Activated gamma-delta T cell treated with anti-CD3 and anti-CD28 coated beads, Interleukin-2, amount 50 U/mL, for 16 hours (primary cell): Measurements from ENCODE around the gene GALNT18.

Experiments used
- DNase-seq: peaks from one replicate; pipeline ENCODE4 v3.0.0-alpha.2; 2020; ENCODE audit warnings: low read depth

GALNT18 gene

DNA sequence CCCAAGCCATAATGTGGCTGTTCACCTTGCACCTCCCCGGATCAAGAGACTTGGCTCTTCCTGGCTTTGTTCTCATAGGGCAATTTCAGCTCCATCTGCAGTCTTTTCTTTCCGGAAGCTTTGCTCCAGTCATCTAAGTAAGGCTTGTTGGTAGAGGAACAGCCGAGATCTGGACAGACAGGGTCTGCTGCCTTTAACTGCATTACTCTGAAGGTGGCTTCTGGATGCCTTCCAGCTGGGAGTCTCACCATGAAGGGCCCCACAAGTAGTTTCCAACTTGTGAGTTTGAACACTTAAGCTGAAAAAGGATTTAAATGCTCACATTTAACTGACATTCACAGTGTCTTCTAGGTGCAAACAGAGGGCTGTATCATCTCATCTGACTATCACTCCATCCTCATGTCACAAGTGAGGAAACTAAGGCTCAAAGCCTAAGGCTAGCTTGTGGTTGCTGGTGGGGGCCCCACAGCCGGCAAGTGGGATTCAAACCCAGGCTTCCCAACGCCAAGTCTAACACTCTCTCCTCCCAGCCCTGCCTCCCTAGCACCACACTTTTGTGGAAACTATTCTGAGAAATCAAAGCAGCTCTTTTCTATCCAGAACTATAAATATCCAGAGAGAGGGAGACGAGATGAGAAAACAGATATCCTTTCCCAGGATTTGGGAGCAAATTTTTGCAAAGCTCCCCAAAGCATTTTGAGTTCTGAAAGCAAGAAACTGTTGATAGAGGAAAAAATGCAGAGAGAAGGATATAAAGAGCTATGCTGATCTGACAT, 58.4 kb downstream of the GALNT18 start:
- no peak for DNase-seq

DNA sequence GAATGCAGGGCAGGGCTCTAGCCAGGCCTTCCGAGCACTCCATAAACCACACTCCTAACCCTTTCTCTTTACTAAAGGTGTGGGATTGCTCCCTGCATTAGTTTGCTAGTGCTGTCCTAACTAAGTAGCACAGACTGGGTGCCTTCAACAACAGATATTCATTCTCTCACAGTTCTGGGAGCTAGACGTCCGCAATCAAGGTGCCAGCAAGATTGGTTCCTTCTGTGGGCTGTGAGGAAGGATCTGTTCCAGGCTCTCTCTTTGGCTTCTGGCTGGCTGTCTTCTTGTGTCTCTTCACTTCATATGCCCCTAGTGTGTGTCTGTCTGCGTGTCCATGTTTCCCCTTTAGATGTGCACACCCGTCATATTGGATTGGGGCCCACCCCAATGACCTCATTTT, 59.8 kb downstream of the GALNT18 start:
- no peak for DNase-seq

DNA sequence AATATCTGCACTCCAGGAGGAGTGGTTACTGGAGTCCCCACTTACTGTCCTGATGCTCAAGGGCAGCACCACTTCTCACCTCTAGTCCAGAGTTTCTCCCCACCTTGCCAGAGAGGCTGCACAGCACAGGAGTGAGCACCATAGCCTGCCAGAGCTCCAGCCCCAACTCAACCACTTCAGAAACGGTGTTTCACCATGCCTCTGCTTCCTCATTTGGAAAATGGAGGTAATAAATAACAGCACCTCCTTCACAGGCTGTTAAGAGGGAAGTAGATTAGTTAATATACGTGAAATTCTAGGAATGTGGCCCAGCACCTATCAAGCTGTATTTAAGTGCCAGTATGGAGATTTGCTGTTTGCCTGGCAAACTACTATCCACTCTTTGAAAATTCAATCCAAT, 63.0 kb downstream of the GALNT18 start:
- DNase-seq, result no peak

DNA sequence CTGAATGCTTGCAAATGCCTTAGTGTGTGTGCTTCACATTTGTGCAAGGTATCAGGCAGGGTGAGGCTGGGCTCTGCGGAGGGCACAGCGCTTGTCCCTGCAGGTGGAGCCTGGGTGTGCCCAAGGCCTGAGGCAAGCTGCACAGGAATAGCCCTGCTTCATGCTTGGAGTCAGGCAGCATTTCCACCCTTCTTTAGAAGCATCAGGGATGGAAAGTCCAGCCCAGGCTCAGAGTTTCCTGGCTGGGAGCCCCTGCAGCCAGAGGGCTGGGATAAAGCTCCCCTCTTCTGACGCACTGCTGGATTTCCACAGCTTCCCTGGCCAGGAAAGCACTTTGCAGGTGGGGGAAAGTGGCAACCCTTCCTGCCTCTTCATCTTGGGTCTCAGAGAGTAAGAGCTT, 63.4 kb downstream of the GALNT18 start:
- DNase-seq, result no peak

DNA sequence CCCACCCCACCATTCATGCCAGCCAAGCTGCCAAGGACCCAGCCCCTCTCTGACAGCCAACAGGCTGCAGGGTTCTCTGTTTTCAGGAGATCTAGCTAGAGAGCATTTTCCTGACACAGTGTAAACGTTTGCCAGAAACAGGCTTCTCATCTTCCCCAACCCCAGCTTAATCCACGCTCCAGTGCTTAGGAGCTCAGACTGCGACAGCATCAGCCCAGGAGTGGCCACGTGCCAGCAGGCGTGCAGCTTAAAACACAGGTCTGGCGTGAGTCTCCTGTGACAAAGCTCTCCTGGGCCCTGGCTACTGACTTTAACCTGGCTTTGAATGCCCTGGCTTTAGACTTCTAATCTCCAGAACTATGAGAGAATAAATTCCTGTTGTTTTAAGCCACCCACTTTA, 66.6 kb downstream of the GALNT18 start:
- no peak for DNase-seq

DNA sequence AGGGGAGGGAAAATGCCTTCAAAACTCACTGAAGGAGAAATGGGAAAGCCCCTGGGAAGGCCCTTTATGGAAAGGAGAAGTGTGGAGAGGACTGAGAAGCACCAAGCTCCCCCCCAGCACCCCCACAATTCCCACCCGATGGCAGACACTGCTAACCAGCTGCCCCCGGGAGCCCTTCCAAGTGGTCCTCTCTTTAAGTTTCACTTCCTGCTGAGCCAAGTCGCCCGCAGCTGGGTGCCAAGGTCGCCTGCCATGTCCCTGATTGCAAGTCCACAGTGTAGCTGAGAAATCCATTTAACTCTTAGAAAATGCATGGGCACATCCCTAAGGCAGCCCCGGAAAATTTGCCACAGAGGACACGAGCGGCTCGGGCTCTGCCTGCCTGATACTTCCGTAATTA, 68.2 kb downstream of the GALNT18 start:
- DNase-seq, result no peak

DNA sequence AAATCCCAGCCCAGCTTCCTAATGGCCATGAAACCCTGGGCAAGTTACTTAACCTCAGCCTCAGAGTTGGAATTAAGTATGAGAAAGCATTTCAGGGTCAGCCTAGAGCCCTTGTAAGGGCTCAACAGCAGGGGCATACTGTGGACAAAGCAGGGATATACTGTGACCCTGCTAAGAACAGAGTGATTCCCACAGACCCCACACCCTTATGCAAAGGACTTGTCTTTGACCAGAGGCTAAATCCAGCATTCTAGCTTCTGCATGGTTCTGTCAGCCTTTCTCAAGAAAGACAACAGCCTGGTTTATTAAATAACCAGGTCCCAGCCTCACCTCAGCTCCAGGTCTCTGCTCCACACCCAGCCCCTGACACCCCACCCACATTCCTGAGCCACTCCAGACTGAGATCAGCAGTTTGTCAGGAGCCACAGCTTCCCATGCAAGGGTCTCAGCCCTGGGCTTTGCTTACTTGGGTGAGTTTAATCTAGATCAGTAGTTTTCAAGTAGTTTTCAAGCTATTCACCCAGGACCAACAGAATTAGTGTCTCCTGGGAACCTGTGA, 69.2 kb downstream of the GALNT18 start:
- no peak for DNase-seq

DNA sequence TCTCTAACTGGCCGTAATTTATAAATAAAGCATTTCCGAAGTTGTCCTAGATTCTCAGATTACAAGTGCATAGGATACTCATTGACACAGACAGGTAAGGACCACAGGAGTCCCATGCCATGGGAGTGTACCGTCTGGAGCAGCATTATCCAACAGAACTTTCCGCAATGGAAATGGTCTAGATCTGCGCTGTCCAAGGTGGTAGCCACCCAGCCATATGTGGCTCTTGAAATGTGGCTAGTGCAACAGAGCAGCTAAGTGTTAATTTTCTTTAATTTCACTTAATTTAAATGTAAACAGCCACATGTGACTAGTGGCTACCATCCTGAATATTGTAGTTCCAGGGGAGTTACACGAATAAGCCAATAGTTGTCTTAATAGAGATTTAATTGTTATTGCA, 71.3 kb downstream of the GALNT18 start:
- DNase-seq, result no peak

DNA sequence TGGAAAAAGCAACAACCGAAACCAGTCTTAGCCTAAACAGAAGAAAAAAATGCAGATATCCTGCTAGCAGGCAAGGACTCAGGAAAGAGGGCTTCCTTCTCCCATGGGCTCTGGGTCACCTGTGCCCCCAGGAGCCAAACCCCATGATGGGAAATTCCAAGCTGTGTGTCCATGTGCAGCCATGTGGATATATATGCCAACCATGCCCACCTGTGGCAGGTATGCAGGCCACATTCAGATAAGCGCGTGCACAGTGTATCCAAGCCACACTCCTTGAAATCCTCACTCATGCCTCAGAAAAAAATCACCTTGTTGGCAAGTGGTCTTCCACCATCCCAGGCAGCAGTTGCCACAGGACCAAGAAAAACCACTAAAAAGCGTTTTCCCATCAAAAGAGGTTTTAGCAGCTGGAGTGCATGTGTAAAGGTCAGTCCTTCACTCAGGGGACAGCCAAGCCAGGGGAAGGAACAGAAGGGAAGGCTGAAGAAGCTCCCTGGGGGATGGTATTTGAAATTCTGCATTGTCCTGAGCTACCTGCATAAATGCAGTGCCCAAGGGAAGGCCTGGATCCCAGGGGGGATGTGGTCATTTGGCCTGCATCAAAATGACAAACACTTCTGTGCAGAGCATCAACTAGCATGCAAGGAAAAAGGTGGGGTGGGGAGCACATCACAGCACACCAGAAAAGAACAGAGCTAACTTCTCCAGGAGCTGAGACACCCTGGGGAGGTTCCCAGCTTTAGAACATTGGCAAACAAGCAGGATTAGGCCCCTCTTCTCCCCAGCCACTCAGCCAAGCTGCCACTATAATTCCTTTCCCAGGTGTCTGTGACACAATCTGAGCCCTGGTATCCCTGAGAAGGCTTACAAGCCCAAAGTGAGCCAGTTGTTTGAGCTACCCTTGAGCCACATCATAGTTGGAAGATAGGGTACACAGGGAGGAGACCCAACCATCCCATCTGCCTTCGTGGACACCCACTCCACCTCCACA, 76.2 kb downstream of the GALNT18 start:
- DNase-seq, result no peak

DNA sequence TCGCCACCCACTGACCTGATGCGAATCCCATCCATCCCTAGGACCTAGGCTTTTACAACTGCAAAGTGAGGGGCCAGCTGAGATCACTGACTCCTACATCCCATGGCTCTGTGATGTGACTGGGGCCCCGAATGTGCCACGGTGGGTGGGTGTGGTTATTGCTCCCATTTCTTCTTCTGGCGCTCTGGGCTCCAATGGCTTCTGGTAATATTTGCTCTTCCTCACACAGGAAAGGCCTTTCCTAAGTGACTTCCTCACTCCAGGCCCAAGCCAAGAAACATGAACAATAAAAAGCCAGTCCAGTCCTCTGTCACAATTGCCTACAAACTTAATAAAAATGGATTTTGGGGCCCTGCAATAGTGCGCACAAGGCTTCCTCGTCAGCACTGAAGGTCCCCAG, 78.1 kb downstream of the GALNT18 start:
- no peak for DNase-seq

DNA sequence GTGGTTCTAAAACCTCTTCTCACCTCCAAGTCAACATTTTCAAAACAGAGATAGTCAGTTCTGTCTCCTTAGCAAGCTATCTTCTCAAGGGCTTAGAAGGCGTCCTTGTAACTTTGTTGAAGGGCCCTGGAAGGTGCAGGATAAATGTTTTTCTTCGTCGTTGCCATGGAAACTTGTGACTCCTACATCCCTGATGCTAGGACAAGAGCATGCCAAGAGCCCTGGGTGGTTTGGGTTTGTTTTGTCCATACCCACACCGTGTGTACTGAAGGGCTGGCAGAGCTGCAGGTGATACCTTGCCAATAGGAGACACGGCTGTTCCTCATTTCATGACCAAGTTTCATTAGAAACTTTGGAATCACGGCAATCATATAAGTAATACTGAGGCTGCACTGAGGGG, 81.6 kb downstream of the GALNT18 start:
- no peak for DNase-seq

DNA sequence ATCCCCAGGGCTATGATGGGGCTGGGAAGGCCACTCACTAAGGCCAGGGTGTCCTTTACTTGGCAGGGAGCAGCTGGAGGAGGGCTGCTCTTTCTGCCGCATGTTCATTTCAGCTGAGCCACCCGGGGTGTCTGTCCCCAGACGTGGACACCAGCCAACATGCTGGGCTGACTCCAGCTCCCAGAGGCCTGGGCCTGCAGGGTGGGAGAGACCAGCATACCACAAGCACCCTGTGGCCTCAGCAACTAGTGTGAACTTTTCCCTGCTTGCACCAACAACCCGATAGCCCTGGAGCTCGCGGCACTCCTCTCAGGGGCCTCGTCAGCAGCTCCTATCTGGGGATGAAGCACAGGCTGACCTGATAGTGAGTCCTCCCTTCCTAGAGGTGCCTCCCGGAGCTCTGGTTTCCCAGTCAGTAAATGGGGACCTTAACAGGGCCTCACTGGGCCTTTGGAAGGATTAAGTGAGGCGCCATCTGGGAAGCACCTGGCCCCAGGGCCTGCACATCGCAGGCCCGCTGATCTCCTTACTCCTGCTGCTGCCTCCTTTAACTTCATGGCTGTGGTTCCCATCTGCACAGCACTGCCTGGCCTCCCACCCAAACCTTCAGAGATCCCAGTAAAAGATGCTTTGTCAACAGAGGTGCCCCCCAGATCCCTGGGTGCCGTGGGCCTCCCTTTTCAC, 83.4 kb downstream of the GALNT18 start:
- DNase-seq, result no peak

DNA sequence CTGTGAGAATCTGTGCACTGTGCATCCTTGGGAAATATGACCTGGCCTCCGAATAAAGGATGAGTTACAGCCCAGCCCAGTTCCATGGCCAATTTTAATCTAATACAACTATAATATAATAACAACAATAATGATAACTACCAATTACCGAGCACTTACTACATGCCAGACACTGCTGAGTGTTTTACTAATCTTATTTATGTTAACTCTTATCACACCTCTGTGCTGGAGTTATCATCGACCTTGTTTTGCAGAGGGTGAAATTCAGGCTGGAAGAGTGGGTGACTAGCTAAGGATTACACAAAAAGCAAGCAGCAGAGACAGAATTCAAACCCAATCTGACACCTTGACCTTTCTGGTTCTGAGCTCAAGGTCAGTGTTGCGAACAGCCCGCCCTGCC, 83.9 kb downstream of the GALNT18 start:
- no peak for DNase-seq

DNA sequence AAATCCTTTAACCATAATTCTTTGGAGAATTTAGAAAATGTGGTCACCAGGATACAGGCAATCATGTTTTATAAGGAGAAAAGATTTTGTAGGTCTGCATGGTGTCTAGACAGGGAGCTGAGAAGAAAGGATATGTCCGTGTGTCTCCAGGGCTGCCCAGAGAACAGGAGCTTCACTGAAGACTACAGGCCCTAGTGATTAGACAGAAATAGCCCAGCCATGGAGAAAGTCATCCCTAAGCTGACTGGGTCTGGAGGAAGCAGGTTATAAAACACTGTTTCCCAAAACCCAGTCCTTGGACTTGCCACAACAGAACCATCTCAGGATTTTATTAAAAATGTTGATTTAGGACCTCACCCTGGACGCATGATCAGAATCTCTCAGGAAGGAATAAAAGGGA, 84.4 kb downstream of the GALNT18 start:
- no peak for DNase-seq

DNA sequence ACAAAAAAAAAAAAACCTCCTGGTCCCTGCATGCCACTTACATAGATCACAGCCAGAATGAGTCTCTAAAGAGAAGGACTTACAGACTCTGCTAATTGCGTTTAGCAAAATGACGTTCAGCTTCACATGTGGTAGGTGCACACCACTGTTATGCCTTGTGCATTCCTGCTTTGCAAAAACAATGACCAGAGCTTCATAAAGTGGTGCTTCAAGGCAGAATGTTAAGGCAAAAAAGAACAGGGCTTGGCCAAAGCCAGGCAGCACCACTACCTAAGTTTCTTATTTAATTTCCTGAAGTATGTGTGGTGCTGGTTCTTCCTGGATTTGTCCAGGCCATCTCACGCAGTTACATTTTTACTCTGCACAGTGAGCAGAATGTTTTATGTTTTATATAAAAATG, 85.2 kb downstream of the GALNT18 start:
- DNase-seq, result no peak

DNA sequence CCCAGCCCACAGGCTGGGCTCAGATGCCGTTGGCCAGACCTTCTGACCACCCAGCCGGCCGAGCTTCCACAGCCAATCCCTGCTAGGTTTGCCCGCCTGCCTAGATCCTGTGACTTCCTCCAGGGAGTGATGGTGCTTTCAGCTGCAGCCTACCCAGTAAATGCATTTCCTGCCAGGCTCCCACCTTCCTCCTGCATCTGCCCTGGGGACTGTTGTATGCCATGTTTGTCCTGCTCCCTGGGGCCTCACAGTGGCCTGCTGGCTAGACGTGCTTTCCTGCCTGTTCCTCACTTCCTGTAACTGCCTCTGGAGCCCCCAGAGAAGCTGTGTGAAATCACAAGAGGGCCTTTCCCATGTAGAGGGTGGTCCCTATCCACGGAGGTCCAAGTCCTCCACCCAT, 86.2 kb downstream of the GALNT18 start:
- no peak for DNase-seq

DNA sequence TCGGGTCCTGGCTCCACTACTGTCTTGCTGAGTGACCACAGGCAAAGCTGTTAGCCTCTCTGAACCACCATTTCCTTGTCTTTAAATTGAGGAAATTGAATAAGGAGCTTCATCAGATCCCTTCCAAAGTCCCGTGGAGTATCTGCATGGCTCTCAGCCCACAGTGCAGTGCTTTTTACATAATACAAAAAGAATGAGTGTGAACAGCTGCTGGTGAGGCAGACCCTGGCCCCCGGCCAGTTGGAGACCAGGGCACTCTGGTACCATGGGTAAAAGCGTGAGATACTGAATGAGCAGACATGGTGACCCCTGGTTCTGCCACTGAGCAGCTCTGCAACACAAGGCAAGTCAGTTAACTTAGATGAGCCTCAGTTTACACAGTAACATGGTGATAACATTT, 86.8 kb downstream of the GALNT18 start:
- no peak for DNase-seq

DNA sequence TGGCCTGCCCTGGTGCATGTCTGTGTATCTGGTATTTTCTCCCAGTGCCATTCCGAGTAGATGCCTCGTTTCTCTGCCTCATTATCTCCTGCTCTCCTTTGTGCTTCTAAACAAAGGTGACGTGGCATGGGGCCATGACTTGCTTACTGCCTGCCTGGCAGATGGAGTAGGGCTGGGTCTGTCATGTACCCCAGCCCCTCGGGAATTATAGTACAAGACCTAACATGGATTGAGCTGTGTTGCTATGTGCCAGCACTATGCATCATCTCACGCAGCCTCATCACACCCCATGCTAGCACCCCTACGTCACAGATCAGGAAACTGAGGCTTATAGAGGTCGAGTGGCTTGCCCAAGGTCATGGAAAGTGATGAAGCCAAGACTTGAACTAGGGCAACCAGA, 88.1 kb downstream of the GALNT18 start:
- DNase-seq, result no peak

DNA sequence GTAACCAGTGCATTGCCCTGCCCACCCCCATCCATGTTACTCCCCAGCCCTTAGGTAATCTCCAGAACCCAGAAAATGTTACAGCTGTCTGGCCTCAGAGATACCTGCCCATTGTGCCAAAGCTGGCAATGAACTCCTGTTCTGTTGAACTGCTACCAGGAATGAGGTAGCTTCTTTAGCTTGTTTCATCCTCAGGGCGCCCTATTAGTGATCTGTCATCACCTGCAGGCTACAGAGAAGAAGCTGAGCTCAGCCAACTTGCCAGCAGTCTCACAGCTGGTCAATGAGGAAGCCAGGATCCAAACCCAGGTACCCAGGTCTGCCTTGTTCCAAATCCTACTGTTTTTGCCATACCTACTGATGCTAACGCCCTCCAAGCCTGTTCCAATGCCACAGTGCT, 88.7 kb downstream of the GALNT18 start:
- no peak for DNase-seq

DNA sequence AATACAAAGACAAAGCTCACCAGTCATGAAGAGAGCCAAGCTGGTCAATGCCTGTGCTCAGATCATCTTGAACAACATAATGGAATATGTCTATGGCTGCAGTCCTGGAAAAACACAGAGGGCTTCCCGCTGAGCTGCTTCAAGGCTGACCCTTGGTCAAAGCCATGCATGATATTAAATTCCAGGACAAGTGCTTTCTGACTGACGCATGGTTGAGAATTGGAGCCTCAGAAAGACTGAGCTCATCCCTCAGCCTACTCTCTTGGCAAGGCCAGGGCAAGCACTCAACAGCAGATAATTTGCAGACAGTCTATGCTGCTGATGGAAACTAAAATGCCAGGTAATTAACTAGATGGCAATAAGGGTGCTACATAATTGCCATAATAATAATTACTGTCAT, 89.2 kb downstream of the GALNT18 start:
- no peak for DNase-seq

DNA sequence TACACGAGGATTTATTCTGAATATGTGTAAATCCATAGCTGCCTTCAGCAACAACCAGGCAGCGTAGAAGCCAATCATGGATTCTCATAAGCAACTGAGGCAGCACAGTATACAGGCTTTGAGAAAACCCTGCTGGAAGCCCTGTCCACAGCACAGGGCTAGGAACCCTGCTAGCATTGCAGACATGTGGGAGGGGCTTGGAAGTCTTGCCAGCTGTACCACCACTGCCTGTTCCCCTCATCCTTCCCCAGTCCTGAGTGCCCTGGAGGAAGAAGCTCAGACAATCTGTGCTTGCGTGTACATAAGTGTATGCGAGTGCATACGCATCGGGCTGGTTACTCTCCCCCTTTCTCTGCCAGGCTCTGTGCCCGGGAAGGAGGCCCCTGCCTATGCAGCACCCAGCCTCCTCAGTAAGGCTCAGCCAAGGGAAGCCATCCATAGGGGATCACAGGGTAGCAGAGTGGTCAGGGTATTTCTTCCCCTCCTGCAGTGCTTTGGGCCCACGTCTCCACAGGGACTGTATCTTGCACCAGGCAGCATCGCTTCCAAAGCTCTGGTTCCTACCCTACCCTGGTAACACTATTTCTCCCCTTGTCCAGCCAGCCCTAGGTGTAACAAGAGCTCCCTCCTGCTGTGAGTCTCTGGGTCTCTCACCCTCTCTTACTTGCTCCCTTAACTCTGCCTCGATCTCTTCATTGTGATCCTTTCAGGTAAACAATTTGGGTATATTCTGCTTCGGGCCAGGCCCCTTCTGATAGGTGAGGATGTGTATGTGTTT, 90.5 kb downstream of the GALNT18 start:
- no peak for DNase-seq

DNA sequence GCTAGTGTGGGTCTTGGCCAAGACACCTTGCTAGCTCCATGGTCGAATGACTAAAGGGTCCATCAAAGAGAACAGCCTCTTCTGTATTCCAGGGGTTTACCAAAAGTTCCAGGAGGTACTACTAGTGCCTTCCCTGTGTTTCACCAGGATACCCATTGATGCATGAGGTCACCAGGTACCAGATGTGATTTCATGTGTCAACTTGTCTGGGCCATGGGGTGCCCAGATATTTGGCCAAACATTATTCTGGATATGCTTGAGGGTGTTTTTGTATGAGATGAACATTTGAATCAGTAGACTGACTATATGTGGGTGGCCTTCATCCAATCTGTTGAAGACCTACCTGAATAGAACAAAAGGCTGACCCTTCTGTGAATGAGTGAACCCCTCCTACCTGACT, 92.8 kb downstream of the GALNT18 start:
- no peak for DNase-seq
